ENCODE results near the gene TECR. TPM values are rescaled to one million over a fixed set of nuclear protein-coding genes. Genes with fewer than 3 reads are reported as not detected.
A peak's percentile ranks its signal among the peaks of the same experiment; 100 is the strongest.
"Not testable (repeated sequence)": the region's sequence is repeated elsewhere in the genome, so short reads cannot be mapped to it uniquely, and the experiment has no call there.

The TECR gene
- total and polyA plus RNA-seq, 2 of the 13 experiments (the other 11 are each of a cell fraction or from before 2014, with no cell fraction given), result 54.9 to 121 TPM

DNA sequence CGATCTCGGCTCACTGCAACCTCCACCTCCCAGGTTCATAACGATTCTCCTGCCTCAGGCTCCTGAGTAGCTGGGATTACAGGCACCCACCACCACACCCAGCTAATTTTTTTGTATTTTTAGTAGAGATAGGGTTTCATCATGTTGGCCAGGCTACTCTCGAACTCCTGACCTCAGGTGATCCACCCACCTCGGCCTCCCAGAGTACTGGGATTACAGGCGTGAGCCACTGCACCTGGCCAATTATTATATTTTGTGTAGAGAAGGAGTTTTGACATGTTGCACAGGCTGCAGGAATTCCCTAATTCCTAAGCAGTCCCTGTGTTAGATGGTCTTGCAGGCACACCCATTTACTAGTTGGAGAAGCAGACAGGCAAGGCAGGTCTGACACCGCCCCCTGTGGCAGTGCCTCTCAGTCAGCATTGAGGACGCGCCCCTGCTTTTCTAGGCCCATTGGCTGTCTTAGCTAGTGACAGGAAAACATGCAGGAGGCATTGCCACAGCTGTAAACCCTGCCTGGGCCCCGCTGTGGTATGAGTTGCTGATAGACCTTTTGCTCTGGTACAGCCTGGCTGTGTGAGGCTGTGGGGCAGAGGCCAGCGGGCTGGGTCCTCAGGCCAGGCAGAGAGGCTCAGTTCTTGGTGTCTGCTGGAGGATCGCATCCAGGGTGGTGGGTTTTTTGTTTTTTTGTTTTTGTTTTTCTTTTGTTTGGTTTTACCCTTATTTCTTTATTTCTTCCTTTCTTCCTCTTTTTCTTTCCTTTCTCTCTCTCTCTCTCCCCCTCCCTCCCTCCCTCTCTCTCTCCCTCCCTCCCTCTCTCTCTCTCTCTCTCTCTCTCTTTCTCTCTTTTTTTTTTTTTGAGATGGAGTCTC is 22.0 kb downstream of the TECR start:
- FAIRE-seq (peak; percentile 52), ATAC-seq (peak; percentile 92), DNase-seq (ENCODE audit: low spot score) (peak; percentile 91)
- H3K27me3 ChIP-seq (ENCODE audit: control insufficient read depth in 1 of 2, insufficient read depth in 2 of 2, low read length in 2 of 2); H2AFZ ChIP-seq (ENCODE audit: low read length); H4K20me1 ChIP-seq (ENCODE audit: insufficient read depth, low read length); H3K9me3 ChIP-seq (ENCODE audit: low read length); in situ Hi-C loops (cut with HindIII; ENCODE audit: extremely low pct_ligation_motif_present, low pct_unique_long_range_greater_than_20kb); H3K36me3 ChIP-seq (replicated peaks in 1 of 2; ENCODE audit: control insufficient read depth in 1 of 2, insufficient read depth in 2 of 2, low read length in 2 of 2); BruUV-seq (replicated peaks); H3K4me3 ChIP-seq (replicated peaks in 1 of 3; ENCODE audit: insufficient read depth in 1 of 3, low read depth in 2 of 3, low read length in 3 of 3); H3K9ac ChIP-seq (ENCODE audit: insufficient read depth, low read depth, low read length); TF ChIP-seq SOX6, NR2F6 (IDR thresholded peaks at IDR 0.05): not testable (repeated sequence)
- intact Hi-C loops (cut with micrococcal nuclease; ENCODE audit: unreplicated experiment), result loop anchor here (2.0 kb wide), 2 partner anchors 15 to 39 kb away; no protein-coding TSS in a partner anchor
- CTCF ChIA-PET (ENCODE audit: low intra/inter-chr PET ratio, low total read pairs), result interaction anchor here (1.3 kb wide), 1 partner anchor 45 kb away, joined by 5 read pairs; no protein-coding TSS in a partner anchor
- 44% methylated on average over 11 of the region's 12 CpGs for whole genome bisulfite sequencing (ENCODE audit: low lambda C conversion rate)
- H3K27ac ChIP-seq (ENCODE audit: extremely low read length, insufficient read depth, low read length), result peak overlapping the region; percentile 44
- H3K4me2 ChIP-seq (ENCODE audit: low read depth, low read length), result peak overlapping the region; percentile 46
- H3K4me1 ChIP-seq (ENCODE audit: insufficient read depth, low read length), result peaks cover 56% of the 10 kb centered on the region
- H3K79me2 ChIP-seq (ENCODE audit: insufficient read depth, low read length), result peaks cover 32% of the 10 kb centered on the region
- POLR2A ChIA-PET, result interaction anchor here (0.6 to 1.4 kb wide), 5 partner anchors 32 to 39 kb away, joined by 3 to 18 read pairs (median 3); partner anchors contain the start of gene DNAJB1
- TF ChIP-seq ZNF768 (CRISPR knock-in tag; IDR thresholded peaks at IDR 0.05) (peak; percentile 94), PATZ1 (CRISPR knock-in tag; IDR thresholded peaks at IDR 0.05) (peak; percentile 48; the same call in 1 of the 2 replicates), HNF1B (CRISPR knock-in tag; IDR thresholded peaks at IDR 0.05) (peak; percentile 55; the same call in 1 of the 2 replicates), MED1 (CRISPR knock-in tag; IDR thresholded peaks at IDR 0.05) (peak; percentile 71), SOX6 (CRISPR knock-in tag; IDR thresholded peaks at IDR 0.05) (peak; percentile 37; the same call in 1 of the 2 replicates), ZMYM3 (CRISPR knock-in tag; IDR thresholded peaks at IDR 0.05) (peak; percentile 88), RBM39 (IDR thresholded peaks at IDR 0.05; ENCODE audit: low read depth, low read length, poor library complexity, severe bottlenecking) (peak; percentile 76), ZNF121 (CRISPR knock-in tag; IDR thresholded peaks at IDR 0.05) (peak; percentile 8; the same call in 1 of the 2 replicates), ZFP91 (CRISPR knock-in tag; IDR thresholded peaks at IDR 0.05; ENCODE audit: borderline replicate concordance) (peak; percentile 28; the same call in 1 of the 2 replicates), ZBTB38 (CRISPR knock-in tag; IDR thresholded peaks at IDR 0.05) (peak; percentile 47; the same call in 1 of the 2 replicates), NR2F6 (CRISPR knock-in tag; IDR thresholded peaks at IDR 0.05) (peak; percentile 69)
- TF ChIP-seq, protein P1, sequence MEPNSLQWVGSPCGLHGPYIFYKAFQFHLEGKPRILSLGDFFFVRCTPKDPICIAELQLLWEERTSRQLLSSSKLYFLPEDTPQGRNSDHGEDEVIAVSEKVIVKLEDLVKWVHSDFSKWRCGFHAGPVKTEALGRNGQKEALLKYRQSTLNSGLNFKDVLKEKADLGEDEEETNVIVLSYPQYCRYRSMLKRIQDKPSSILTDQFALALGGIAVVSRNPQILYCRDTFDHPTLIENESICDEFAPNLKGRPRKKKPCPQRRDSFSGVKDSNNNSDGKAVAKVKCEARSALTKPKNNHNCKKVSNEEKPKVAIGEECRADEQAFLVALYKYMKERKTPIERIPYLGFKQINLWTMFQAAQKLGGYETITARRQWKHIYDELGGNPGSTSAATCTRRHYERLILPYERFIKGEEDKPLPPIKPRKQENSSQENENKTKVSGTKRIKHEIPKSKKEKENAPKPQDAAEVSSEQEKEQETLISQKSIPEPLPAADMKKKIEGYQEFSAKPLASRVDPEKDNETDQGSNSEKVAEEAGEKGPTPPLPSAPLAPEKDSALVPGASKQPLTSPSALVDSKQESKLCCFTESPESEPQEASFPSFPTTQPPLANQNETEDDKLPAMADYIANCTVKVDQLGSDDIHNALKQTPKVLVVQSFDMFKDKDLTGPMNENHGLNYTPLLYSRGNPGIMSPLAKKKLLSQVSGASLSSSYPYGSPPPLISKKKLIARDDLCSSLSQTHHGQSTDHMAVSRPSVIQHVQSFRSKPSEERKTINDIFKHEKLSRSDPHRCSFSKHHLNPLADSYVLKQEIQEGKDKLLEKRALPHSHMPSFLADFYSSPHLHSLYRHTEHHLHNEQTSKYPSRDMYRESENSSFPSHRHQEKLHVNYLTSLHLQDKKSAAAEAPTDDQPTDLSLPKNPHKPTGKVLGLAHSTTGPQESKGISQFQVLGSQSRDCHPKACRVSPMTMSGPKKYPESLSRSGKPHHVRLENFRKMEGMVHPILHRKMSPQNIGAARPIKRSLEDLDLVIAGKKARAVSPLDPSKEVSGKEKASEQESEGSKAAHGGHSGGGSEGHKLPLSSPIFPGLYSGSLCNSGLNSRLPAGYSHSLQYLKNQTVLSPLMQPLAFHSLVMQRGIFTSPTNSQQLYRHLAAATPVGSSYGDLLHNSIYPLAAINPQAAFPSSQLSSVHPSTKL (CRISPR knock-in tag; IDR thresholded peaks at IDR 0.05), result peak; percentile 51; the same call in 1 of the 2 replicates
